HepG2 (cell line): ENCODE data around the gene CADM1. TPM values are rescaled to one million over a fixed set of nuclear protein-coding genes. Genes with fewer than 3 reads are reported as not detected.

Experiments used
- ATAC-seq: fragments of 200-7000 bp; cut with Tn5 transposase; 3 replicates; pipeline ENCODE4 v1.9.1; 2020; ENCODE audit warnings: mild to moderate bottlenecking, moderate library complexity
- BruUV-seq: library from RNA; stranded (reverse); fragments of 400-500 nt; replicated peaks from 2 replicates; lab custom pipeline; 2021; lab: Mats Ljungman, UMichigan
- CTCF ChIA-PET: fragments of 300-600 bp; formaldehyde crosslinking; extraction: SDS; loops from one replicate; lab custom pipeline; 2021; ENCODE audit warnings: low total read pairs, inconsistent platforms, low intra/inter-chr PET ratio; lab: Yijun Ruan, JAX
- POLR2A ChIA-PET: fragments of 350-600 bp; sonication (Branson Sonifier 250); formaldehyde crosslinking; loops from one replicate; lab custom pipeline; 2020; ENCODE audit warnings: antibody characterized with exemption, inconsistent platforms; lab: Yijun Ruan, JAX
- DNase-seq: peaks from one replicate; pipeline ENCODE4 v3.0.0-alpha.2; 2015; ENCODE audit warnings: low spot score
- FAIRE-seq: peaks from 3 replicates; lab custom pipeline; 2011; peaks lifted over from hg19 to GRCh38; lab: Jason Lieb, UNC
- H2AFZ ChIP-seq: one replicate; pipeline ENCODE4 v1.6.1; 2011; ENCODE audit warnings: low read length, inconsistent platforms
- H3K27ac ChIP-seq: fragments of 300-600 bp; 3 replicates; pipeline ENCODE4 v1.8.0; 2011; ENCODE audit warnings: mixed run types, mild to moderate bottlenecking, mixed read lengths, low read length, inconsistent platforms; ENCODE audit not compliant: insufficient read depth; ENCODE audit errors: extremely low read length
- H3K27me3 ChIP-seq, 2 experiments: fragments of 200-600 bp in 1 of 2; 2 replicates in 1 of 2; 3 replicates in 1 of 2; pipeline versions ENCODE4 v1.6.0 to v1.8.0; 2011; ENCODE audit warnings: low read length in 2 of 2, mild to moderate bottlenecking in 2 of 2, moderate library complexity in 2 of 2, inconsistent platforms in 1 of 2; ENCODE audit not compliant: insufficient read depth in 2 of 2, control insufficient read depth in 1 of 2
- H3K36me3 ChIP-seq, 2 experiments: fragments of 200-600 bp in 1 of 2; replicated peaks in 1 of 2; 2 replicates in 1 of 2; 3 replicates in 1 of 2; pipeline versions ENCODE4 v1.5.1 to v1.8.0; 2011; ENCODE audit warnings: low read length in 2 of 2, inconsistent platforms in 1 of 2; ENCODE audit not compliant: insufficient read depth in 2 of 2, control insufficient read depth in 1 of 2
- H3K4me1 ChIP-seq: 2 replicates; pipeline ENCODE4 v1.5.1; 2012; ENCODE audit warnings: low read length, inconsistent platforms; ENCODE audit not compliant: insufficient read depth
- H3K4me2 ChIP-seq: 2 replicates; pipeline ENCODE4 v1.6.0; 2011; ENCODE audit warnings: low read depth, low read length, inconsistent platforms
- H3K4me3 ChIP-seq, 3 experiments: fragments of 200-600 bp in 1 of 3; sonication (generic), shearing (Covaris generic) in 1 of 3; replicated peaks in 1 of 3; 2 replicates each; pipeline ENCODE4 v1.5.1; 2011 to 2016; ENCODE audit warnings: low read length in 3 of 3, inconsistent platforms in 2 of 3, low read depth in 2 of 3, mild to moderate bottlenecking in 2 of 3, control low read depth in 1 of 3, mixed read lengths in 1 of 3; ENCODE audit not compliant: insufficient read depth in 1 of 3
- H3K79me2 ChIP-seq: one replicate; pipeline ENCODE4 v1.6.1; 2011; ENCODE audit warnings: low read length, inconsistent platforms; ENCODE audit not compliant: insufficient read depth
- H3K9ac ChIP-seq: 2 replicates; pipeline ENCODE4 v1.6.0; 2011; ENCODE audit warnings: mild to moderate bottlenecking, low read depth, low read length, inconsistent platforms; ENCODE audit not compliant: insufficient read depth
- H3K9me3 ChIP-seq: 2 replicates; pipeline ENCODE4 v1.5.1; 2012; ENCODE audit warnings: mild to moderate bottlenecking, low read length
- H4K20me1 ChIP-seq: 2 replicates; pipeline ENCODE4 v1.6.0; 2011; ENCODE audit warnings: inconsistent platforms, mild to moderate bottlenecking, low read length, moderate library complexity; ENCODE audit not compliant: insufficient read depth
- BRF2 ChIP-seq: sonication (generic); formaldehyde crosslinking; IDR thresholded peaks from 2 replicates; pipeline ENCODE4 v1.8.1; 2022; ENCODE audit warnings: mild to moderate bottlenecking, missing genetic modification reagents
- HNRNPK ChIP-seq: fragments of 200-400 bp; formaldehyde crosslinking; IDR thresholded peaks from 2 replicates; pipeline ENCODE4 v1.6.1; 2018; ENCODE audit warnings: low read length, low read depth, moderate library complexity, mild to moderate bottlenecking; ENCODE audit not compliant: poor library complexity, severe bottlenecking
- PREB ChIP-seq: sonication (generic); formaldehyde crosslinking; IDR thresholded peaks from 2 replicates; pipeline ENCODE4 v1.4.0; 2020; ENCODE audit warnings: missing genetic modification reagents
- SP4 ChIP-seq: sonication (generic); formaldehyde crosslinking; IDR thresholded peaks from 2 replicates; pipeline ENCODE4 v1.8.1; 2023; ENCODE audit warnings: mild to moderate bottlenecking, missing genetic modification reagents
- TAF15 ChIP-seq: fragments of 200-400 bp; formaldehyde crosslinking; IDR thresholded peaks from one replicate; pipeline ENCODE4 v1.6.1; 2018; ENCODE audit warnings: mild to moderate bottlenecking, low read depth, low read length; ENCODE audit not compliant: poor library complexity, severe bottlenecking
- TRIM22 ChIP-seq: fragments of 450-650 bp; IDR thresholded peaks from 2 replicates; pipeline ENCODE4 v1.6.1; 2017
- WGBS: methylation state at CpG from one replicate; pipeline ENCODE4 v1.1.6; 2017; ENCODE audit warnings: low lambda C conversion rate; 5-methylcytosine and 5-hydroxymethylcytosine counted together
- in situ Hi-C: cut with HindIII; loops from 2 replicates; pipeline ENCODE4 v1.10.0; 2017; ENCODE audit warnings: low pct_unique_long_range_greater_than_20kb; ENCODE audit not compliant: extremely low pct_ligation_motif_present
- intact Hi-C: fragments of 100-400 bp; cut with micrococcal nuclease; formaldehyde crosslinking; loops from one replicate; pipeline ENCODE4 v1.10.0; 2022; ENCODE audit not compliant: unreplicated experiment
- polyA plus RNA-seq, 8 experiments: library from polyadenylated mRNA; depleted of rRNA in 3 of 8; stranded (reverse) in 7 of 8; unstranded in 1 of 8; fragments of >200 nt; fragmentation: Illumina TruSeq in 4 of 8; extraction: Trizol in 4 of 8; gene quantifications; 2 replicates each; pipeline versions ENCODE4 v1.2.1 to v1.2.3, GENCODE V29; 2011 to 2016; ENCODE audit warnings: low read depth in 4 of 8, missing spikeins in 1 of 8, mixed read lengths in 1 of 8; ENCODE audit not compliant: insufficient read depth in 1 of 8
- total RNA-seq, 5 experiments: library from RNA; depleted of rRNA; stranded (reverse); fragments of >200 nt; fragmentation: Illumina TruSeq; extraction: Trizol; gene quantifications; 2 replicates each; pipeline ENCODE4 v1.2.3, GENCODE V29; 2016; ENCODE audit warnings: low read depth in 1 of 5

CADM1 gene
- total and polyA plus RNA-seq, 2 of the 13 experiments (the other 11 are each of a cell fraction or from before 2014, with no cell fraction given): 71.3 to 122 TPM

GRCh38 chr11:115194802-115195110, 309.5 kb downstream of the CADM1 start:
- no peak for ATAC-seq
- intact Hi-C loops: no loop called here
- FAIRE-seq: no peak

More at GRCh38 chr11:115194802-115195110, 309.5 kb downstream of the CADM1 start:
- Histone ChIP-seq H4K20me1 (no peaks in the 10 kb centered on the region), H3K27ac (no peak overlapping the region), H3K9me3 (no peaks in the 10 kb centered on the region), H3K9ac (no peak overlapping the region)
- POLR2A ChIA-PET: no interaction called here
- TF ChIP-seq BRF2 (CRISPR knock-in tag) (no peak), SP4 (CRISPR knock-in tag) (no peak), PREB (CRISPR knock-in tag) (no peak), TAF15 (no peak), HNRNPK (no peak), TRIM22 (no peak)
- TF ChIP-seq, all 625 proteins: peak for 0
- WGBS: 90% methylated on average over 5 of the region's 5 CpGs
- CTCF ChIA-PET: no interaction called here
- no peak overlapping the region for H2AFZ ChIP-seq
- no peaks in the 10 kb centered on the region for H3K79me2 ChIP-seq
- no peaks in the 10 kb centered on the region for H3K27me3 ChIP-seq
- no peak overlapping the region for H3K4me3 ChIP-seq
- H3K4me2 ChIP-seq: no peak overlapping the region
- peaks cover 2 to 6% of the 10 kb centered on the region in 2 experiments; a peak in 2 of 5 replicates for H3K36me3 ChIP-seq
- BruUV-seq: no TSS peak
- DNase-seq: no peak
- in situ Hi-C loops: no loop called here
- H3K4me1 ChIP-seq: peaks cover 9% of the 10 kb centered on the region
